ENCODE results near the gene SBF2. TPM values are rescaled to one million over a fixed set of nuclear protein-coding genes. Genes with fewer than 3 reads are reported as not detected.

The SBF2 gene
- polyA plus RNA-seq, 1 donor (not counting 4 experiments of a cell fraction or from before 2014, with no cell fraction given): 24.5 TPM

DNA sequence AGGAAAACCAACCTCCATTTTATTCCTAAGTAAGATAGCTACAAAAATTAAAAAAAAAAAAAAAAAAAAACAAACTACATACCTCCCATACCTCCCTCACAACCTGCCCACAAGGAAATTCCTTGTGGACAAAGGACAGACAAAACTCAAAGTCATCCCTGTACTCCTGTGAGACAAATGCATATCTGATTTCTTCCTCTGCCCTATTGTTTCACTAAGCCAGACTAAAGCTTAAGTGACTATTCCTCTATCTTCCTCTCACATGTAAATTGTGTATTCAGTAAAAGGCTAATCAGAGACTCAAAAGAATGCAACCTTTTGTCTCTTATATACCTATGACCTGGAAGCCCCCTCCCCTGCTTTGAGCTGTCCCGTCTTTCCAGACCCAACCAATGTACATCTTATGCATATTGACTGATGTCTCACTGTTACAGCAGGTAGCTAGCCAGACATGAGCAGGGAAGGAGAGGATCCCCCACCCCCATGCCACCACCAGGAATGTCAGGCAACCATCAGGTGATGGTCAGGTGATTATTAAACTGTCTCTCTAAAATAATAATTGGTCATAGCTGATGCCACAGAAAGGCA, 289.4 kb downstream of the SBF2 start:
- dilution Hi-C loops (cut with MboI; ENCODE audit: extremely low pct_ligation_motif_present, low sequenced_read_pairs): no loop called here
- no peak overlapping the region for H3K9ac ChIP-seq (ENCODE audit: control insufficient read depth, extremely low read depth, insufficient read depth, low read length)
- no peaks in the 10 kb centered on the region for H3K9me3 ChIP-seq (ENCODE audit: control insufficient read depth, low read depth, low read length)
- H3K36me3 ChIP-seq (ENCODE audit: control insufficient read depth in 2 of 2, extremely low read depth in 1 of 2, insufficient read depth in 2 of 2, low read length in 2 of 2): no peaks in the 10 kb centered on the region
- no peak for TF ChIP-seq EZH2 (IDR thresholded peaks at IDR 0.05; ENCODE audit: low read length)
- TF ChIP-seq CTCF (optimal IDR thresholded peaks at IDR 0.05 in 1 of 3, IDR thresholded peaks at IDR 0.05 in 1 of 3, conservative IDR thresholded peaks at IDR 0.05 in 1 of 3; ENCODE audit: extremely low read depth in 1 of 3, insufficient read depth in 2 of 3, low read length in 3 of 3): no peak
- no peaks in the 10 kb centered on the region for H3K27me3 ChIP-seq (ENCODE audit: control insufficient read depth, extremely low read depth, insufficient read depth, low read length)
- H3K4me3 ChIP-seq (ENCODE audit: control insufficient read depth in 2 of 3, extremely low read depth in 1 of 3, insufficient read depth in 2 of 3, low read depth in 1 of 3, low read length in 3 of 3): no peak overlapping the region
- FAIRE-seq: no peak
- H3K27ac ChIP-seq (ENCODE audit: control insufficient read depth, insufficient read depth, low read length): no peak overlapping the region
- no peaks in the 10 kb centered on the region for H3K4me1 ChIP-seq (ENCODE audit: control insufficient read depth, extremely low read depth, insufficient read depth, low read length)
- H2AFZ ChIP-seq (ENCODE audit: control insufficient read depth, low read length): no peak overlapping the region
- no peaks in the 10 kb centered on the region for H3K9me1 ChIP-seq (ENCODE audit: control insufficient read depth, extremely low read depth, insufficient read depth, low read length)
- no peaks in the 10 kb centered on the region for H4K20me1 ChIP-seq (ENCODE audit: control insufficient read depth, extremely low read depth, insufficient read depth, low read length)
- H3K4me2 ChIP-seq (ENCODE audit: control insufficient read depth, extremely low read depth, insufficient read depth, low read depth, low read length): no peak overlapping the region
- H3K79me2 ChIP-seq (ENCODE audit: control insufficient read depth, insufficient read depth, low read length): no peaks in the 10 kb centered on the region
- DNase-seq (ENCODE audit: low read depth, low spot score): no peak

DNA sequence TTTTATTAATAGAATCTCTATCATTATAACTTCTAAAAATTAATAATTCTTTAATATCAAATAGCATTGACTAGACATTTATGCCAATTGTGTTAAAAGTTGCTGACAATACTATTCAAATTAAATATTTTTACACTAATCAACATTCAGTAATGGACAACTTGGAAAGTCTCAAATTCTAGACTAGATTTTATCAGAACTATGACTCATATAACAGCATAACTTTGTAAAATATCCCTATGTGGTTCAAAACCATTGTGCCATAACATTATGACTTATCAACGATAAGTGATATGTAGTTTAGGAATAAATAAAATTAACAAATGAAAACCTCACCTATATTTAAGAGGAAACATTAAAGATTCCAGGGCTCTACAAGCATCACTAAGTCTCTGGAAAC, 291.8 kb downstream of the SBF2 start:
- H3K9me1 ChIP-seq (ENCODE audit: control insufficient read depth, extremely low read depth, insufficient read depth, low read length): no peaks in the 10 kb centered on the region
- H2AFZ ChIP-seq (ENCODE audit: control insufficient read depth, low read length): no peak overlapping the region
- peaks cover 0 to 2% of the 10 kb centered on the region in 2 experiments for H3K36me3 ChIP-seq (ENCODE audit: control insufficient read depth in 2 of 2, extremely low read depth in 1 of 2, insufficient read depth in 2 of 2, low read length in 2 of 2)
- H3K4me1 ChIP-seq (ENCODE audit: control insufficient read depth, extremely low read depth, insufficient read depth, low read length): no peaks in the 10 kb centered on the region
- H4K20me1 ChIP-seq (ENCODE audit: control insufficient read depth, extremely low read depth, insufficient read depth, low read length): no peaks in the 10 kb centered on the region
- DNase-seq (ENCODE audit: low read depth, low spot score) (no peak), FAIRE-seq (no peak)
- H3K9ac ChIP-seq (ENCODE audit: control insufficient read depth, extremely low read depth, insufficient read depth, low read length): no peak overlapping the region
- dilution Hi-C loops (cut with MboI; ENCODE audit: extremely low pct_ligation_motif_present, low sequenced_read_pairs): no loop called here
- no peak overlapping the region for H3K4me3 ChIP-seq (ENCODE audit: control insufficient read depth in 2 of 3, extremely low read depth in 1 of 3, insufficient read depth in 2 of 3, low read depth in 1 of 3, low read length in 3 of 3)
- H3K79me2 ChIP-seq (ENCODE audit: control insufficient read depth, insufficient read depth, low read length): no peaks in the 10 kb centered on the region
- H3K27me3 ChIP-seq (ENCODE audit: control insufficient read depth, extremely low read depth, insufficient read depth, low read length): no peaks in the 10 kb centered on the region
- no peak overlapping the region for H3K27ac ChIP-seq (ENCODE audit: control insufficient read depth, insufficient read depth, low read length)
- H3K4me2 ChIP-seq (ENCODE audit: control insufficient read depth, extremely low read depth, insufficient read depth, low read depth, low read length): no peak overlapping the region
- no peaks in the 10 kb centered on the region for H3K9me3 ChIP-seq (ENCODE audit: control insufficient read depth, low read depth, low read length)
- TF ChIP-seq CTCF (optimal IDR thresholded peaks at IDR 0.05 in 1 of 3, IDR thresholded peaks at IDR 0.05 in 1 of 3, conservative IDR thresholded peaks at IDR 0.05 in 1 of 3; ENCODE audit: extremely low read depth in 1 of 3, insufficient read depth in 2 of 3, low read length in 3 of 3) (no peak), EZH2 (IDR thresholded peaks at IDR 0.05; ENCODE audit: low read length) (no peak)

All from keratinocyte (primary cell).